GM21526 (cell line): ENCODE measurements around the gene ZNF536.
"Not testable (repeated sequence)": the region's sequence is repeated elsewhere in the genome, so short reads cannot be mapped to it uniquely, and the experiment has no call there.

Experiments used
- ATAC-seq: cut with Tn5 transposase; IDR thresholded peaks from one replicate; pipeline ENCODE4 v1.9.1; 2021; ENCODE audit warnings: moderate library complexity; ENCODE audit not compliant: unreplicated experiment, low FRiP score

Gene ZNF536

DNA sequence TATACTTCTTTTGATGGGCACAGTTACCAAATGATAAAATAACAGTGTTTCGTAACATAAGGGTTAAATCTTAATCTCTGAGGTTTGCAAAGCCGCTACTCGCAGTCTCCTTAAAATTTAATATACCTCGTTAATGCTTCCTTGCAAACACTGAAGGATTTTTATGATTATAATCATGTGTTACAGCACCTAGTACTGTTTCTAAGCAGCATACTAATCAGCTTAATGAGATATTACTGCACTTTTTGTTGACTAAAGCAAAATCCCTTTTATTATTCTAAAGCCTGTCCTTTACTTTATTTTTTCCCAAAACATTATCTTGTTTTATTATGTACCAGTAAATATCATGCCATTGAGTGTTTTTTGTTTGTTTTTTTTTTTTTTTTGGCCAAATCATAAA lies 70.5 kb downstream of the ZNF536 start:
- no peak for ATAC-seq

DNA sequence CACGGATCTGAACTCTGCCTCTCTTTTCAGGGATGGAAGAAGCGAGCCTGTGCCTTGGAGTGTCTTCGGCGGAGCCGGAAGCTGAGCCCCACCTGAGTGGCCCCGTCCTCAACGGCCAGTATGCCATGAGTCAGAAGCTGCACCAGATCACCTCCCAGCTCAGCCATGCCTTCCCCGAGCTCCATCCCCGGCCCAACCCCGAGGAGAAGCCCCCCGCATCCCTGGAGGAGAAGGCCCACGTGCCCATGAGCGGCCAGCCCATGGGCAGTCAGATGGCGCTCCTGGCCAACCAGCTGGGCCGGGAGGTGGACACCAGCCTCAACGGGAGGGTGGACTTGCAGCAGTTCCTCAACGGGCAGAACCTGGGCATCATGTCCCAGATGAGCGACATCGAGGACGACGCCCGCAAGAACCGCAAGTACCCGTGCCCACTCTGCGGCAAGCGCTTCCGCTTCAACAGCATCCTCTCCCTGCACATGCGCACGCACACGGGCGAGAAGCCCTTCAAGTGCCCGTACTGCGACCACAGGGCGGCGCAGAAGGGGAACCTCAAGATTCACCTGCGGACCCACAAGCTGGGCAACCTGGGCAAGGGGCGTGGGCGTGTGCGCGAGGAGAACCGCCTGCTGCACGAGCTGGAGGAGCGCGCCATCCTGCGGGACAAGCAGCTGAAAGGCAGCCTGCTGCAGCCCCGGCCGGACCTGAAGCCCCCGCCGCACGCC lies 71.5 kb downstream of the ZNF536 start:
- ATAC-seq, result no peak

DNA sequence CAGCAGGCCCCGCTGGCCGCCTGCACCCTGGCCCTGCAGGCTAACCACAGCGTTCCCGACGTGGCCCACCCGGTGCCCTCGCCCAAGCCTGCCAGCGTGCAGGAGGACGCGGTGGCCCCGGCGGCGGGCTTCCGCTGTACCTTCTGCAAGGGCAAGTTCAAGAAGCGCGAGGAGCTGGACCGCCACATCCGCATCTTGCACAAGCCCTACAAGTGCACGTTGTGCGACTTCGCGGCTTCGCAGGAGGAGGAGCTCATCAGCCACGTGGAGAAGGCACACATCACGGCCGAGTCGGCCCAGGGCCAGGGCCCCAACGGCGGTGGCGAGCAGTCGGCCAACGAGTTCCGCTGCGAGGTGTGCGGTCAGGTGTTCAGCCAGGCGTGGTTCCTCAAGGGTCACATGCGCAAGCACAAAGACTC lies 72.1 kb downstream of the ZNF536 start:
- no peak for ATAC-seq

DNA sequence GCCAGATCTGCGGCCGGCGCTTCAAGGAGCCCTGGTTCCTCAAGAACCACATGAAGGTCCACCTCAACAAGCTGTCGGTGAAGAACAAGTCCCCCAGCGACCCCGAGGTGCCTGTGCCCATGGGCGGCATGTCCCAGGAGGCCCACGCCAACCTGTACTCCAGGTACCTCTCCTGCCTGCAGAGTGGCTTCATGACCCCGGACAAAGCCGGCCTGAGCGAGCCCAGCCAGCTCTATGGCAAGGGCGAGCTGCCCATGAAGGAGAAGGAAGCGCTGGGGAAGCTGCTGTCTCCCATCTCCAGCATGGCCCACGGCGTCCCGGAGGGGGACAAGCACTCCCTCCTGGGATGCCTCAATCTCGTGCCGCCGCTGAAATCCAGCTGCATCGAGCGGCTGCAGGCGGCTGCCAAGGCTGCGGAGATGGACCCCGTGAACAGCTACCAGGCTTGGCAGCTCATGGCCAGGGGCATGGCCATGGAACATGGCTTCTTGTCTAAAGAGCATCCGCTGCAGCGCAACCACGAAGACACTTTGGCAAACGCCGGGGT lies 72.6 kb downstream of the ZNF536 start:
- no peak for ATAC-seq

DNA sequence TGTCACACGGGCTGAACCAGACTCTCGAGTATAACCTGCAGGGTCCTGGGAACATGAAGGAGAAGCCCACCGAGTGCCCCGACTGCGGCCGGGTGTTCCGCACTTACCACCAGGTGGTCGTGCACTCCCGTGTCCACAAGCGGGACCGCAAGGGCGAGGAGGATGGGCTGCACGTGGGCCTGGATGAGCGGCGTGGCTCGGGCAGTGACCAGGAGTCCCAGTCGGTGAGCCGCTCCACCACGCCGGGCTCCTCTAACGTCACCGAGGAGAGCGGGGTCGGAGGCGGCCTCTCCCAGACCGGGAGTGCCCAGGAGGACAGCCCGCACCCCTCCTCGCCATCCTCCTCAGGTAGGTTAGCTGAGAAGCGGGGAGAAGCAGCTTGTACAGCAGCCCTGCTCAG lies 73.2 kb downstream of the ZNF536 start:
- no peak for ATAC-seq

DNA sequence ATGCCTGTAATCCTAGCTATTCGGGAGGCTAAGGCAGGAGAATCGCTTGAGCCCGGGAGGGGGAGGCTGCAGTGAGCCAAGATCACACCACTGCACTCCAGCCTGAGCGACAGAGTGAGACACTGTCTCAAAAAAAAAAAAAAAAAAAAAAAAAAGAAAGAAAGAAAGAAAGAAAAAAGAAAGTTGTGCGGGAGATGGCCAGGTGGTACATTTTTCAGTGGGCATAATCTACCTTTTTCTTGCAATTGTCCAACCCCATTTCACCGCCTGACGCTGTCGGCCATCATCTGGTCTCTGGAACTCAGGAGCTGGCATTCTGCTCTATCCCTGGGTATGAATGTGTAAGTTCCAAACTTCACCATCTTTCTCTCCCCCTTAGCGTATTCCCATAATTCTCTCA lies 73.9 kb downstream of the ZNF536 start:
- ATAC-seq, result not testable (repeated sequence)

DNA sequence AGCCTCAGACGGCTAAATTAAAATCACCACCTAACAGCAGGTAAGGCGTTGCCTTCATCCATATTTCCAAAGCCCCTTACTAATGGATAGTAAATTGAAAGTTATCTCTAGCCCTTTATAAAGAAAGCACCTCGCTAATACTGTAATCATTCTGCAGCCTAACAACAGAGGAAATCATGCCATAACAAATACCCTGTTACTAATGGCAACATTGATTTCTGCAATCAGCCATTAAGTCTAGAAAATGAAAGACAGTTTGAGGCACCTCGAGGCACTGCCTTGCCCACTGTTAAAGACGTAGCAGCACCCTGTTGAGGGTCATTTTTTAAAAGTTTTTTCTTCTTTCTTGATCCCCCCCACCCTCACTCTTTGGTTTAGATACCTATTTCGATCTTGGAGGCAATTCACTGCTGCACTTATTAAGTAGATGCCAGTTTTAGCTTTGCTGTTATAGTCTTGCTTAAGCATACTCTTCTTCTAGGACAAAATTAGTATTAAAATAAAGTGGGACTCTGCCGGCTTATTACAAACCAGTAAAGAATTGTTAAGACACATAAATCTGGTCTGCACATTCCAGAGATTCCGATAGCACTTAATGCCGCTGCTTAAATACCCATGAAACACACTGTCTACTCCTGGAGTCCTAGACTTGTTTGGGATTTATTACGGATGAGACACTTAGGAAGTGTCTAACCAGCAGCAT lies 74.8 kb downstream of the ZNF536 start:
- ATAC-seq, result no peak

DNA sequence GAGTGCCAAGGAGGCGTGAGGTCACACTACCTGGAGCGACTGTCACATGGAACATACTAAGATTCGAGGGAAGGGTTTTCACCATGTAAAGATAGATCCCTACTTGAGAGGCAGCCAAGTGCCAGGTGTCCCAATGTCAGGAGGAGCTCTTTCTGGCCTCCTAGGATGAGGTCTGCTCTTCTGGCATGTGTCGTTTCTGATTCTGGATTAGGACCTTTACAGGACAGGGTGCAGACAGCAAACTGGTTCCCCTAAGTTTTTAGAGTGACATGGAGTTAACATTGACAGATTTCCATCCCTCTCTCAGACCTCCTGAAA lies 75.3 kb downstream of the ZNF536 start:
- no peak for ATAC-seq

DNA sequence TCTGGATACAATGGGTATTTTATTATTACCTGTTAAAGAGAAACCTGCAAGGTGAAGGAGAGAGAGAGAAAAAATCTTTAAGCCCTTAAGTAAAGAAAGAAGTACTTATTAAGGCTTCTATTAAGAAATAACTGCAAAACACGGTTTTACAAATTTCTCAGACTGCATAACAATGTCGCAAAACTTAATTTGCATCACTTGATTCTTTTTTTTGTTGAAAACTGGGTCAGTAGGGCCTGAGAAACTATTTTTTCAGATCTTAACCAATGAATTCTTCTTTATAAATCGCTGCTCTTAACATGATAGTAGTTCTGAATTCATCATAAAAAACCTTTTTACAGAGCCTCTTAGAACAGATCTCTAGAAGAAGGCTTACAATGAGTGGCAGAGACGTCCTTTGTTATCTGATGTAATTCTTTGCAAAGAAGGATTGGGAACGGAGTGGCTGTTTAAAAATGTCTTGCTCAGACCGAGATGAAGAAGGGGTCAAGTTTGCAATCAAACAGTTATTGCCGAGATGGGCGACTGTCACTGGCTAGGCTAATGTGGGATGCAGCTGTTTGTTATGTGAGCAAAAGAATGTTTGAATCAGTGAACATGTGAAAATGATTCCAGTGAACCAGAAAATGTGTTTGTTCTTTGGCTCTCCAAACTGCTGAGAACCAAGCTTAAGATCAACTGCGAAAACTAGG lies 76.3 kb downstream of the ZNF536 start:
- no peak for ATAC-seq

DNA sequence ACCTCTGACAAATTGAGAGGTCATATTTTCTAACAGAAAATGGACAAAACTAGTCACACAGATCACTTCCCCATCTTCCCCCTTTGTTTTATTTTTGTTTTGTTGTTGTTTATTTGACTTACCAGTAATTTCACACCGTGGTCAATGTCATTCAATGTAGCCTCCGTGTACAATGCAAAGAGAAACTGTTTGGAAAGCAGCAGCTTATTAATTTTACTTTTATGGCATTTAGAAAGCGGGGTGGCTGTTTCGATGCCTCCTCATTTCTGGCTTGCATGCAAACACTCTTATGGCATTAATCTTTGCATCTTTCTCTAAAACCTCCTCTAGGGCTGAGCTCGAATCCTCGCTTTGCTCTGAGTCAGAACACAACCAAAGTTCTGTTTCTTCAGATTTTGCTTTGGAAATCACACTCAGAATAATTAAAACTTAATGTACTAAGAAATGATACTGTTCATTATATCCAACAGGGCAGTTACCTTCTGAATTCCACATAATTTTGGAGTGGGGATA lies 77.0 kb downstream of the ZNF536 start:
- no peak for ATAC-seq

DNA sequence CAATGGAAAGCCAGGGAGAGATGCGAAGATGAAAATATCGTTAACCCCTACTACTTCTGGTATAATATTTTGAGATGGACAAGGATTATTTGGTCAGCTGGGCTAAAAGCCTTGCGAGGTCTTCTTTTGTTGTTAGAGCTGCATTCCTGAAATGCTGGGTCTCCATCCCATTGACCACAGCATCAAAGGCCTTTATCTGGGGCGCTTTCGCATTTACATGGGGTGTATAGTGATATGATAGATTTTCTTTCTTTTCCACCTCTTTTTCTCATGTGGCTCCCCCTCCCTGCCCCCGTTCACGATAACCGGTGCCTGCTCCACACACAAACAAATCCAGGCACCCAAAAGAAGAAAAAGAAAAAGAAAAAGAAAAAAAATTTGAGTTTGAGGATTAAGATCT lies 77.5 kb downstream of the ZNF536 start:
- no peak for ATAC-seq

DNA sequence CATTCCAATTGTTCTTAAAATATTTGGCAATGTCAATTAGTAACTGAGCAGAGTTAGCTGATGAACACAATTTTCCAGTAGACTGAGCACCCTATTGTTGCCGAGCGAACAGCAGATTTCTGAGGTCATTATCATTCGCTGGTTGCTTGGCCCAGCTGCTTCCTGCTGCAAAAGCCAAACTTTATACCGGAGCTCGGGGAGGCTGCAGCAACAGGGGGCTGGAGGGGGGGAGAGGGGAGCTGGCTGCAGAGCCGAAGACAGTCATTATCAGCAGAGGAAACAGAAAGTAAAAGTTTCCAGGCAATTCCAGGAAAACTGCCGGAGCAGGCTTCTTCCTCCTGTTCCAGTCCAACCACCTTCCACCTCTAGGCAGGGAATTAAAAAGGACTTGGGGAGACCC lies 77.9 kb downstream of the ZNF536 start:
- ATAC-seq, result no peak

DNA sequence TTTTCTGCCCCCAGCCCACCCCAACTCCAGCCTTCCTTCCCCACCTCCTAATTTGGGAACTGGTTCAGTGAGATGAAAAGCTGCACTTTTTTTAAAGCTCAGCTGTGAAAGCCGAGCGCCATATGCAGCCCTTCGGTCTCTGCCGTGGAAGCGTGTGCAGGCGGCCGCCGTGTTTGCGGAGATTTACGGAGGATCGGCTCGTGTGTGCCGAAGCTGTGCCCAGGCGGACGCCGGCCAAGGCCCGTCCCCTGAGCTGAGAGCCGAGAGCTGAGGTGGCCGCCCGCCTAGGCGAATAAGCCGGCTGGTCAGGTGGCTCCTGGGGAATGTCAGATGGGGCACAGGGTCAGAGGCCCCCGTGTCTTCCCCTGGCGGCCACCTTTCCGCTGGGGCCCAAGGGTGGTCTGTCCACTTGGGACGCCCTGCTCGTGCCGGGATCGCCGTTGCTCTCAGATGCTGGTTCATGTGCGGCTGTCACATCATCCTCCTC lies 78.7 kb downstream of the ZNF536 start:
- no peak for ATAC-seq

DNA sequence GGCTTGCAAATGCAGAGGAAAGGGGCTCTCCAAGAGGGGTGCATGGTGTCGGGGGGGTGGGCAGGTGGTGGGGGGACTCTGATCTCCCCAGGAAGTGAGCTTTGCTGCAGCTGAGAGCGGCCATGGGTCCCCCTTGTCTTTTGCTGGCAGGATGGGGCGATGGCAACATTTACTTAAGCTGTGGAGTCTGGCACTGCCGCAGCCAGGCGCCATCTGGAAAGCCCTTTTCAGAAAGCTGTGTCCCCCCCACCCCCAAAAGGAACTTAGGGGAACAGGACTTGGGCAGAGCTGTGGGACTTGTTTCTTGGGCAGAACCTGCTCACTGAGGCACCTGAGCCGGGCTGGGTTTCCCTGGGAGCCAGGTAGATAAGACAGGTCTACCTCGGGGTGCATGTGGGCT lies 80.7 kb downstream of the ZNF536 start:
- ATAC-seq, result no peak

DNA sequence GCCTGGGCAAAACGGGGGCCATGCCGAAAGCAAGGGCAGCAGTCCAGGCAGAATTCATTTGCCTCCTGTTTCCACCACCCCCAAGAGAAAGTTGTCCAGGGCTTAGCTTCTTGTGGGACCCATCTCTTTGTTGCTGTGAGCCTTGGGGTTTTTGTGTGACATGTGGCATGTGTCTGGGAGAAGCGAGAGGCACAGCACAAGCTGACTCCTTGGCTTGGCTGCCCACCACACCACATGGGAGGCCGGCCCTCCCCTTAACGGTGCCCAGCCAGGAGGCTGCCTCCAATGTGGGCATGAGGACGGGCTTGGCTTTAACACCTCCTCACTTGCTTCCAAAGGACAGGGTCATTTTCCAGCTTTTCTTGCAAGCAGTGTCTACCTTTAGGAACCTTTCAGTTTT lies 81.6 kb downstream of the ZNF536 start:
- ATAC-seq, result no peak

DNA sequence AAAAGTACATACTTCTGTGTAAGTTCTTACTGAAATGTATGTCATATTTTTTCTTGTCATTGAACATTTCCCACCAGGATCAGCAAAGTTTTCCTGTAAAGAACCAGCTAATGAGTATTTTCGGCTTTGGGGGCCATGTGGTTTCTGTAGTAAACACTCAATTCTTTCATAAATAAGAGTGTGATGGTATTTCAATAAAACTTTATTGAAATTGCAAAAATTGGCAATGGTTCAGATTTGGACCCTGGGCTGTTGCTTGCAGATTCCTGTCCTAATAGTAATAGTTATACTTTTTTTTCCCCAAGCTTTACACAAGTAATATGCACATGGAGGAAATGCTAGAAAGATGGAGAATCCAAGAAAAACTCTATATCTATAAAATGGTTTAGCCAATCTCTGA lies 83.7 kb downstream of the ZNF536 start:
- no peak for ATAC-seq

DNA sequence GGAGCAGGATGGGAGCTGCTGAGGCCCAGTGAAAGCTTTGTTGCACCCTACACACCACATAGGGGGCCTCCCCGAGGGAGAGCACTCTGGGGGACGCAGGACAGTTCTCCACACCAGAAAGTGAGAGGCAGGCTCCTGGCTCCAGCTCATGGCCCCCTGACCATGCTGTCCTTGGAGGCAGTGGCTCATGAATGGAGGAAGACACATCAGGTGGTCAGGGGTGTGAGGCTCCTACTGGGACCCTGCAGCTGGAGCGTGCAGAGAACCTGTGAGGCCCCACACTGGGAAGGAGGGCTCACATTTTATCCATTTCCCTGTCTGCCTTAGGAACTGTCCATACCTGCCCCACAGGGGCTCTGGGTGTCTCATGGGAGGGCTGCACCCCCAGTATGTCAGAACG lies 85.3 kb downstream of the ZNF536 start:
- ATAC-seq, result no peak

DNA sequence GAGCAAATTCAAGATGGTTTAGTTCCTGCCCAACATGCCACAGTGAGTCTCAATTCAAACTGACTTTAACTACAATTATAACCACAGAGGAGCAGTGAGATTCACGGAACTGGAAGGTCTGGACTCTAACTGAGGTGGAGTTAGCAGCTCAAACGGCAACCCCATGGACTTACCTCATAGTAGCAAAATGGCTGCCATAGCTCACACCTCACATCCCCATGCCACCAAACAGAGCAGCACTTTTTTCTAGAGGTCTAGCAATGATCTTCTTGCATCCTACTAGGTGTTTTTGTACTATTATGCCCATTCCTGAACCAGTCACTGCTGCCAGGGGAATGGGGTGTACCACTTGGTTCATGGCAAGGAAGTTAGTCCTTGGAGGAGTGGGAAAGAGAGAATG lies 87.7 kb downstream of the ZNF536 start:
- ATAC-seq, result no peak

DNA sequence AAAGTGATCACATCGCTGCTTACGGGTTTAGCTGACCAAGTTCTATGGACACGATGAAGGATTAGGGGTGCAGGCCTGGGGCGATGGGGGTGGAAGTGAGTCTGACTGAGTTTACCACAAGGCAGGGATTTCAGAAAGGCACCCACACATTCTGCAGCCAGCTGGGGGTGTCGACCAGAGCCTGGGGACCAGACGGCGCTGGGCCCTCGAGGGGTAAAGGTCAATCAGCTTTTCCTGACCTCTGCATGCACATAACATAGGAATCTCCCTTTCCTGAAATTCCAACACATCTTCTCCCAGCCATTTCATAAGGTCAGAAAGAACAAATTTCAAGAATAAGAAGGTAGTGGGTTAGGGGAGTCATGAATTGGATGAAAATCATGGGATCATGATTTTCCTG lies 92.0 kb downstream of the ZNF536 start:
- no peak for ATAC-seq

DNA sequence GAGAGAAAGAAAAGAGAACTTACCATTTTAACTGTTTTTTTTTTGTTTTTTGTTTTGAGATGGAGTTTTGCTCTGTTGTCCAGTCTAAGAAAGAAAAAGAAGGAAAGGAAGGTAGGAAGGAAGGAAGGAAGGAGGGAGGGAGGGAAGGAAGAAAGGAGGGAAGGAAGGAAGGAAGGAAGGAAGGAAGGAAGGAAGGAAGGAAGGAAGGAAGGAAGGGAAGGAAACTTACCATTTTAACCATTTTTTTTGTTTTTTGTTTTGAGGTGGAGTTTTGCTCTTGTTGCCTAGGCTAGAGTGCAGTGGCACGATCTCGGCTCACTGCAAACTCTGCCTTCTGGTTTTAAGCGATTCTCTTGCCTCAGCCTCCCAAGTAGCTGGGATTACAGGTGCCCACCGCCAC lies 94.4 kb downstream of the ZNF536 start:
- not testable (repeated sequence) for ATAC-seq

DNA sequence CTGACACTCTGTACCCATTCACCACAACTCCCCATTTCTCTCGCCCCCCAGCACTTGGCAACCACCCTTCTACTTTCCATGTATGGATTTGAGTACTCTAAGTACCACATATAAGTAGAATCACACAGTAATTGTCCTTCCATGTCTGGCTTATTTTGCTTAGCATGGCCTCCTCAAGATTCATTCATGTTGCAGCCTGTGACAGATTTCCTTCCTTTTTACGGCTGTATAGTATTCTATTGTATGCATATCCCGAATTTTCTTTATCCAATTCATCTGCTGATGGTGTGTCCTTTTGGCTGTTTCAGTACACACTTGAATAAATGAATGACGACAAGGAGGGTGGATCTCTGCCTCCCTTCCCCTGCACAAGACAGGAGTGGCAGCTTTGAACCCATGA lies 95.1 kb downstream of the ZNF536 start:
- no peak for ATAC-seq
